Superior temporal gyrus (tissue), 1 donor: ENCODE results near the gene ZBTB21.
A peak's percentile ranks its signal among the peaks of the same experiment; 100 is the strongest.

Experiments used
- DNase-seq: peaks from one replicate; pipeline ENCODE4 v3.0.0-alpha.2; 2016; ENCODE audit errors: extremely low spot score

Gene ZBTB21

DNA sequence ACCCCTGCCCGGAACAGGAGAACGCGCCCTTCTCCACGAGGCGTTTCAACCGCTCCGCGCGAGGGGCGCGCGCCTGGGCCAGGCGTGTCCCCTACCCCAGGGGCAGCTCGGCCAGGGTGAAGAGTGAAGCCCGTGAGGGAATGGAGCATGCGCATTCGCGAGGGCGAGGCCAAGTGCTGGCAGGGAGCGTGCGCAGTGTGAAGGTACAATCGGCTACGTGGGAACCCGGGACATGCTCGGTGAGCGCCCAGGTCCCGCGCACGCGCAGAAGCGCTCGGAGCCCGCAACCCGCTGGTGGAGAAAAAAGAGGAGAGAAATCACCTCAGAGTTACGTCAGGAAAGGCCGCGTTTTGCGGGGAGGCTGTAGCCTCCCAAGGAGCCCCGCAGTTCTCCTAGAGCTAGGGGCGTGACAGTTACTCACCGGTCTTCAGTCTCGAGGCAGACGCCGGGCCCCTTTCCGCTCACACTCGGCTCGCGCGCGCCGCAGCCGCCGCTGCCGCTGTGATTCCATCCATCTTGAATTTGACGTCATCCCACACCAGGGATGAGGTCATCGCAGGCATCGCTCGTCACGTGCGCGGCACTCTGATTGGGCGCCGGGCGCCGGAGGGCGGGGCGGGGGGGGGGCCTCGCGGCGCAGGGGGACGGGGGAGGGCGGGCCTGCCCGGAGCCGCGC is at the start of gene ZBTB21:
ZBTB21 (minus strand) TSS at position 530 of the 676 bp plus-strand sequence. CDS start 16,265 bp downstream, outside the sequence.
- DNase-seq = peak; percentile 99

DNA sequence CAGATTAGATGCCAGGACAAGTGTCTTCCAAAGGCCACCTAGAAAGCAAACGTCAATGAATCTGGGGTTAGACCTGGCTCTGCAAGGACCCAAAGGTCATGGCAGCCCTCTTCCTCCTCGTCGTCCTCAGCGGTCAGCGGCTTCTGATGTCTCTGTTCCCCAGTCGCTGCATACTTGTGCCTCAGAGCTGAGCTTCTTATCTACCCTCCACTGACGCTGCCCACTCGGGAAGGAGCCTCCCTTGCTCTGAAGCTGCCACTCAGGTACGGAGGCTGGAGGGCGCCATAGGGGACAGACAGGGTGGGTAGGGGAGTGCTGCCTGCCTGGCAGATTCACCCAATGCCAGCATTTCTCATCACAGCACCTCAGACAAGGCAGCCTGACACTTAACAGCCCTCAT is 49.6 kb upstream of the ZBTB21 start:
- no peak for DNase-seq

GRCh38 chr21:42059141-42059540 is 49.0 kb upstream of the ZBTB21 start:
- DNase-seq = no peak

DNA sequence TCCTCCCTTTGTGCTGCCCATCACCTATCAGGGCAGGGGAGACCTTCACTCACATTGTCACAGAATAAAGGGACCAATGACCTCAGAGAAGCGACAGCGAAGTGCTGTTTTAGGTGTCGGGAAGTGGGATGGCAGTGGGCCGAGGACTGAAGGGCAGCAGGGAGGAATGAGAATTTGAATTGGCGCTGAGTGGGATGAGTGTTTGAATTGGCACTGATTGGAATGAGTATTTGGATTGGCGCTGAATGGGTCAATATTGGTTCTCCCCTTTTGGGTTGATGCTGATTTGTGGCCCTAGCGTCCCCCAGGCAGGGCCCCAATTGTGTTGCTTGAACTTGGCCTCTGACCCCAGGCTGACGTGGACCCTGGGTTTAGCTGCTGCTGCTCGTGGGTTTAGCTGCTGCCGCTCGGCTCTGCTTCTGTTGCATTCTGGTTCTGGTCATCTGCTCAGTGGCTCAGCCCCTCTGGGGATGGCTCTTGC is 48.5 kb upstream of the ZBTB21 start:
- DNase-seq = no peak

DNA sequence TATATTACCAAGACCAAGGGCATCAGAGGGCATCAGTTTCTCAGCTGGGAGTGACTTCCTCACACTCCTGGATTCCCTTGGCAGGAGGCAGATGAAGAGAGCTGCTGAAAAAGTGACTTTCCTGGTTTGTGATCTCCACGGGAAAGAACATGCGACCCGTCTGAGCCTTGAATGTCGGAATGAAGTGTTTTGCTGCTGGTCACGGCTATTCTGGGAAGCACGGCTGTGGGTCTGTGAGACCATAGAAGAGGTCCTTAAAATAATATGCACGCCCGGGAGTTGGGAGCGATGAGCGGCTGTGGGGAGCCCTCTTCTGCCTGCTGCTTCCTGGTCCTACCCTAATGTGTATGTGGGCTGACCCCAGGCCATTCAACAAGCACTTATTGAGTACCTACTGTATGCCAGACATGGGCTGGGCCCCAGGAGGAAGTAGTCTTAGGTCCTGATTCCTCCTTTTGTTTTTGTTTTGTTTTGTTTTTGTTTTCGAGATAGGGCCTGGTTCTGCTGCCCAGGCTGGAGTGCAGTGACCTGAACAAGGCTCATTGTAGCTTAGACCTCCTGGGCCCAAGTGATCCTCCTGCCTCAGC is 47.8 kb upstream of the ZBTB21 start:
- no peak for DNase-seq

- DNase-seq = no peak
Observed at GRCh38 chr21:42056996-42057689, 47.0 kb upstream of the ZBTB21 start.

GRCh38 chr21:42056468-42056867 is 46.3 kb upstream of the ZBTB21 start:
- no peak for DNase-seq

- no peak for DNase-seq
Observed at GRCh38 chr21:42055425-42055824, 45.3 kb upstream of the ZBTB21 start.

GRCh38 chr21:42051788-42052187 is 41.6 kb upstream of the ZBTB21 start:
- DNase-seq = no peak

GRCh38 chr21:42049578-42050430 is 39.6 kb upstream of the ZBTB21 start:
- DNase-seq = no peak

DNA sequence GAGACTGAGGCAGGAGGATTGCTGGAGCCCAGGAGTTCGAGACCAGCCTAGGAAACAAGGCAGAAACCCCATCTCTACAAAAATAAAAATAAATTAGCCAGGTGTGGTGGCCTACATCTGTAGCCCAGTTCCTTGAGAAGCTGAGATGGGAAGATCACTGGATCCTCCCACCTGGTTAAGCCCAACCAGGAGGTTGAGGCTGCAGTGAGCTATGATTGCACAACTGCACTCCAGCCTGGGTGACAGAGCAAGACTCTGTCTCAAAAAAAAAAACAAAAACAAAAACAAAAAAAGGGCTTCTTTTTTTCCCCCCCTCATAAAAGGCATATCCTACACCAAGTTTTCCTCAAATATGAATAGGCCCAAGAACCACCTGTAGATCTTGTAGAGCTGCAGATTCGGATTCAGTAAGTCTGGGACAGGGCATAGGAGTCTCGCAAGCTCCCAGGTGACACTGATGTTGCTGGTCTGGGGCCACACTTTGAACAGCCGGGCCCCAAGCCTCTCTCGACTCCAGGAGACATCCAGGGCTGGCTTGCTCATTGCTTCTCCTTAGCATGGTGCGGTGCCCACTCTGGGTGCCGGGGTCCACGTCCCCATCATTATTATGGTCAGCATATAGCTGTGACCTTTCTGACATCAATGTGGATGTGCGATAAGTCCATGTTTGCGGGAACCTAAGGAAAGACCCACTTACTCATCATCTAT is 38.9 kb upstream of the ZBTB21 start:
- no peak for DNase-seq

GRCh38 chr21:42047821-42048613 is 37.9 kb upstream of the ZBTB21 start:
- no peak for DNase-seq

DNA sequence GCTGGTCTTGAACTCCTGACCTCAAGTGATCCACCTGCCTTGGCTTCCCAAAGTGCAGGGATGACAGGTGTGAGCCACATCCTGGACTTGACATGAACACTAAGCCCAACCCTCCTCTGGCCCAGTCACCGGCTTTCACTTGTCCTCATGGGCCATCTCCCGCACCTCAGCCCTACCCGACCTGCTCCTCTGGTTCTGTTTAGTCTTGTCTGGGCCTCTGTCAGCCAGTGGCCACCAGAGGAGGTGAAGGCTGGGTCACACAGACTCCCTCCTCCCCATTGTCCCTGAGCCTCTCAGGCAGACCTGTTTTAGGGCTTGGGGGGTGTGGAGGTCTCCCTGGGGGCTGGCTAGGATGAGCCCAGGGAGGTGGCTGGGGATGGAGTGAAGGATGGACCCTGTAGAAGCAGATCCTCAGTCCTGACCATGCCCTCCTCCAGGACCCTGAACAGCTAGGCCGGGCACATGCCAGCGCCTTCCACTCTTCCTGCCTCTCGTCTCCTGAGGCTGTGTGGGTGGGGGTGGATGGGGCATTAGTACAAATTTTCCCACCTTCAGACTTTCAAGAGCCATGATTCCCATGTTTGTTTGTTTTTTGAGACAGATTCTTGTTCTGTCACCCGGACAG is 34.8 kb upstream of the ZBTB21 start:
- no peak for DNase-seq

- no peak for DNase-seq
Observed at GRCh38 chr21:42043961-42044360, 33.8 kb upstream of the ZBTB21 start.

GRCh38 chr21:42043201-42043895 is 33.2 kb upstream of the ZBTB21 start:
- no peak for DNase-seq

GRCh38 chr21:42042651-42043050 is 32.5 kb upstream of the ZBTB21 start:
- DNase-seq = no peak

DNA sequence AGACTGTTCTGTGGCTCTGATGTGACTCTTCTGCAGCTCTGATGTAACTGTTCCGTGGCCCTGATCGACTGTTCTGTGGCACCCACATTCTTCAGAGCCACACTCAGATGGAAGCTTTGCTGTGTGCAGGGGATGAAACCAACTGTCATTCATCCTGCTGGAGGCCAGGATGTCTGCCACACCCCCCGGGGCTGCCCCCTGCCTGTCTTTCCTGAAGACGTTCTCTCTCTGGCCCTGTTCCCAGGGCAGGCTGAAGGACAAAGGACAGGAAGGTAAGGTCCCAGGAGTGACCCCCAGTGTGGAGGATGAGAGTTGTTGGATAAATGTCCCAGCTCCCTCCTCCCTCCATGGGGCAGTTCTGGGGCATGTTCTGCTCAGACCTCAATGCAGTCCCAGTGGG is 31.6 kb upstream of the ZBTB21 start:
- no peak for DNase-seq

GRCh38 chr21:42041246-42041645 is 31.1 kb upstream of the ZBTB21 start:
- no peak for DNase-seq

GRCh38 chr21:42040411-42041180 is 30.4 kb upstream of the ZBTB21 start:
- no peak for DNase-seq
